Suprapubic skin (tissue), 4 donors: ENCODE data around the gene MCTP1.

ENCODE experiments used
- EP300 ChIP-seq: sonication (generic); formaldehyde crosslinking; IDR thresholded peaks from one replicate; pipeline ENCODE4 v1.6.1; 2017; ENCODE audit warnings: antibody characterized with exemption
- POLR2A ChIP-seq, 2 donors: fragments of 450-650 bp; IDR thresholded peaks; one replicate each; pipeline ENCODE4 v1.6.1; 2017; ENCODE audit warnings: antibody characterized with exemption in 2 of 2, mild to moderate bottlenecking in 2 of 2, moderate library complexity in 2 of 2
- POLR2AphosphoS5 ChIP-seq, 3 donors: sonication (generic); formaldehyde crosslinking; IDR thresholded peaks; one replicate each; pipeline ENCODE4 v1.6.1; 2017; ENCODE audit warnings: antibody characterized with exemption in 3 of 3
- TF ChIP-seq, protein P1 (sequence below), 2 donors: fragments of 200-600 bp in 1 of 2; fragments of 450-650 bp in 1 of 2; sonication (generic) in 1 of 2; IDR thresholded peaks; one replicate each; pipeline ENCODE4 v1.5.1; 2016 to 2019; ENCODE audit warnings: antibody characterized with exemption in 2 of 2, mild to moderate bottlenecking in 1 of 2, moderate library complexity in 1 of 2

DNA sequence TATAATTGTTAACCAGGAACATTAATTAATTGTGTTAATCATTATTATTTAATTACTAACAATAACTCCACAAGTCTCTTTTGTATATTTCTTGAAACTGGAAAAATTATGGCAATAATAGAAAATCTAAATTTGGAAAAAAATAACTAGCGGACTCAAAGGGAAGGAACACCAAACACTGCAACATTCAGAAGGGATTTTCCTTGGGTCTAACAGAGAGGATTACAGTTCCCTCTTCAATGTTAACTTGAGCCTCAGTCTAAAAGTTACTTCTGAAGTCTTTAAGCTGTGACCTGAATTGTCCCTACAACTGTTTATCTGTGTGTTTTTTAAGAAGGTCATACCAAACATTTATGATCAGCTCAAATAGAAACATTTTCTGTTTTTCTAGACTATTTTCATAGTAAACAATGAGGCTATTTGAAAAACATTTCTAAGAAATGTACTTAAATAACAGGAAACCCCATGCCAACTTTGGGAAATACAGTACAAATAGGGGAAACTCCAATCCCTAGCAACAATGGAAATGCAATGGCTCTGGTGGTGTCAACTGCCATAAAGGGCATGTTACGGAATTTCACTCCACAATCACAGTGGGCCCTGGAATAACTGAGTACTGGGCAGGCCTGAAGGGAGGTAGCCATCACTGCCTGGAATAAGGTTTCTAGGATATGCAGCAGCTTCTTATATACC is 61.2 kb downstream of the MCTP1 start:
- TF ChIP-seq EP300: no peak
- TF ChIP-seq POLR2A (IDR thresholded peaks at IDR 0.05): no peak
- TF ChIP-seq, protein P1, sequence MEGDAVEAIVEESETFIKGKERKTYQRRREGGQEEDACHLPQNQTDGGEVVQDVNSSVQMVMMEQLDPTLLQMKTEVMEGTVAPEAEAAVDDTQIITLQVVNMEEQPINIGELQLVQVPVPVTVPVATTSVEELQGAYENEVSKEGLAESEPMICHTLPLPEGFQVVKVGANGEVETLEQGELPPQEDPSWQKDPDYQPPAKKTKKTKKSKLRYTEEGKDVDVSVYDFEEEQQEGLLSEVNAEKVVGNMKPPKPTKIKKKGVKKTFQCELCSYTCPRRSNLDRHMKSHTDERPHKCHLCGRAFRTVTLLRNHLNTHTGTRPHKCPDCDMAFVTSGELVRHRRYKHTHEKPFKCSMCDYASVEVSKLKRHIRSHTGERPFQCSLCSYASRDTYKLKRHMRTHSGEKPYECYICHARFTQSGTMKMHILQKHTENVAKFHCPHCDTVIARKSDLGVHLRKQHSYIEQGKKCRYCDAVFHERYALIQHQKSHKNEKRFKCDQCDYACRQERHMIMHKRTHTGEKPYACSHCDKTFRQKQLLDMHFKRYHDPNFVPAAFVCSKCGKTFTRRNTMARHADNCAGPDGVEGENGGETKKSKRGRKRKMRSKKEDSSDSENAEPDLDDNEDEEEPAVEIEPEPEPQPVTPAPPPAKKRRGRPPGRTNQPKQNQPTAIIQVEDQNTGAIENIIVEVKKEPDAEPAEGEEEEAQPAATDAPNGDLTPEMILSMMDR (IDR thresholded peaks at IDR 0.05): no peak
- no peak for TF ChIP-seq POLR2AphosphoS5 (IDR thresholded peaks at IDR 0.05)
